ENCODE data around the gene PCYT1A.

The PCYT1A gene

DNA sequence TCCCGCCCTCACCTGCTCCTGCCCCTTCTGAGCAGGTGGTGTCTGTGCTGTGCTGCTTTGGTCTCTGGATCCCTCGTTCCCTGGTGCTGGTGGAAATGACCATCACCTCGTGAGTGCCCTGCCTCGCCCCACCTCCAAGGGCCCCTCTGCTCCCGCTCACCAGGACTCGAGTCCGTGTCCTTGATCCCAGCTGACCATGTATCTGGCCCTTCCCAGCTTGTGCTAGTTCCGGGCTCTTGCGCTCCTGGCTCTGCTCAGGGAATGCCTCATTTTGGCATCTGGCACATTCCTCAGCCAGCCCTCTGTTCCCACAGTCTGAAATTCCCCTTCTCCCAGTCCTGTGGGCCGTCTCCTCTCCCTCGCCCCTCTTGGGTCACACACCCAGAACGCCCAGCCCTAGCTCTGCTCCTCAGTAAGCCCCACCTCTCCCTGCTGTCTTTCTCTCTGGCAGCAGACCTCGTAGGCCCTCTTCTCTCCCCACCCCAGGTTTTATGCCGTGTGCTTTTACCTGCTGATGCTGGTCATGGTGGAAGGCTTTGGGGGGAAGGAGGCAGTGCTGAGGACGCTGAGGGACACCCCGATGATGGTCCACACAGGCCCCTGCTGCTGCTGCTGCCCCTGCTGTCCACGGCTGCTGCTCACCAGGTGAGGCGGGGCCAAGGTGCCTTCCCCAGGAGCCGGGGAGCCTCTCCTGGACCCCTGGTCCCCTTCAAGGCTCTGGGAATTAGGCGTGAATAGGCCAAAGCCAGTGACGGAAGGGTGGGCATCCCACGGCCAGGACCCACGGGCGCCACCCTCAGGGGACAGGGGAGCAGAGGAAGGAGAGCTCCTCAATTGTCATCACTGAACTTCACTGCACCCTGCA, 59.7 kb downstream of the PCYT1A start:
- DNase-seq, result no peak
- H3K27me3 Mint-ChIP-seq (ENCODE audit: low read depth, poor library complexity), result peaks cover 8% of the 10 kb centered on the region
- H3K27ac Mint-ChIP-seq, result peak overlapping the region; percentile 65
- no peaks in the 10 kb centered on the region for H3K36me3 Mint-ChIP-seq (ENCODE audit: low read depth)
- no peak overlapping the region for H3K4me3 Mint-ChIP-seq
- TF ChIP-seq, protein P1, sequence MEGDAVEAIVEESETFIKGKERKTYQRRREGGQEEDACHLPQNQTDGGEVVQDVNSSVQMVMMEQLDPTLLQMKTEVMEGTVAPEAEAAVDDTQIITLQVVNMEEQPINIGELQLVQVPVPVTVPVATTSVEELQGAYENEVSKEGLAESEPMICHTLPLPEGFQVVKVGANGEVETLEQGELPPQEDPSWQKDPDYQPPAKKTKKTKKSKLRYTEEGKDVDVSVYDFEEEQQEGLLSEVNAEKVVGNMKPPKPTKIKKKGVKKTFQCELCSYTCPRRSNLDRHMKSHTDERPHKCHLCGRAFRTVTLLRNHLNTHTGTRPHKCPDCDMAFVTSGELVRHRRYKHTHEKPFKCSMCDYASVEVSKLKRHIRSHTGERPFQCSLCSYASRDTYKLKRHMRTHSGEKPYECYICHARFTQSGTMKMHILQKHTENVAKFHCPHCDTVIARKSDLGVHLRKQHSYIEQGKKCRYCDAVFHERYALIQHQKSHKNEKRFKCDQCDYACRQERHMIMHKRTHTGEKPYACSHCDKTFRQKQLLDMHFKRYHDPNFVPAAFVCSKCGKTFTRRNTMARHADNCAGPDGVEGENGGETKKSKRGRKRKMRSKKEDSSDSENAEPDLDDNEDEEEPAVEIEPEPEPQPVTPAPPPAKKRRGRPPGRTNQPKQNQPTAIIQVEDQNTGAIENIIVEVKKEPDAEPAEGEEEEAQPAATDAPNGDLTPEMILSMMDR (IDR thresholded peaks at IDR 0.05), result no peak
- no peaks in the 10 kb centered on the region for H3K9me3 Mint-ChIP-seq
- peaks cover 19% of the 10 kb centered on the region for H3K4me1 Mint-ChIP-seq

DNA sequence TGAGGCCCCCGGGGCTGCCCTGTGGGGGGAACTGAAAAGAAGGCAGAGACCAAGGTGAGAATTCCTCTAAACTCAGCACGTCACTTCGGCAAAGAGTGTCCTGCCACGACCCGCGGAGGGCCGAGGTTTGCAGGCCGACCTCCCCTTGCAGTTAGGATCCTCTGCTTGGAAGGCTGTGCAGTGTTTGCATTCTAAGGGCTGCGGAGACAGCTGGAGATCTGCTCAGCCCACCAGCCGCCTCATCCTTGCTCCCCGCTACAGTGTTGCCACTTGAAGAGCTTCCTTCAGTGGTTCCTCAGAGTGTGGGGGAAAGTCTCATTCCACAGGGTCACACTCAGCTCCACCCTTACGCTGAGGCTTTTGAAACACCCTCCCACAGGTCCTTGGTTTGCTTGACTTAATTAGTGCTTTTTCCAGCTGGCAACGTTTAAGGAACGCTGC, 60.4 kb downstream of the PCYT1A start:
- DNase-seq, result no peak
- H3K27ac Mint-ChIP-seq, result no peak overlapping the region
- H3K9me3 Mint-ChIP-seq, result no peaks in the 10 kb centered on the region

DNA sequence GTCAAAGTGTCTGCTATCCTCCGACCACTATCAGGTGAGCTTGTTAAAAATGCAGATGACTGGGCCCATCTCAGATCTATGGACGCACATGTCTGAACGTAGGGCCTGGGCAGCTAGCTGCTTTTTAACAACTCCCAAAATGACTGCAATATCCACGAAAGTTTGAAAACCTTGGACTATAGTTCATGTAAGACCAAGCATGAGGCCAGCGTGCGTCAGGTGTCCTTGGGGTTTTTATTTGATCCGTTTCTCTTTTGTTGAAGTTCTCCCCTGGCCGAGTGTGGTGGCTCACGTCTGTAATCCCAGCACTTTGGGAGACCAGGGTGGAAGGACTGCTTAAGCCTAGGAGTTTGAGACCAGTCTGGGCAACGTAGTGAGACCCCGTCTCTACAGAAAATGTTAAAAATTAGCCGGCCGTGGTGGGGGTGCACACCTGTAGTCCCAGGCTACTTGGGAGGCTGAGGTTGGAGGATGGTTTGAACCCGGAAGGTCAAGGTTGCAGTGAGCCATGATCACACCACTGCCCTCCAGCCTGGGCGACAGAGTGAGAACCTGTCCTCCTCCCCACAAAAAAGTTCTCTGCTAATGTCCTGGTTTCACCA, 61.7 kb downstream of the PCYT1A start:
- TF ChIP-seq, protein P1 (IDR thresholded peaks at IDR 0.05), result no peak
- Mint-ChIP-seq H3K4me1 (peaks cover 19% of the 10 kb centered on the region), H3K9me3 (no peaks in the 10 kb centered on the region), H3K27me3 (ENCODE audit: low read depth, poor library complexity) (peaks cover 8% of the 10 kb centered on the region), H3K27ac (no peak overlapping the region), H3K4me3 (no peak overlapping the region), H3K36me3 (ENCODE audit: low read depth) (no peaks in the 10 kb centered on the region)
- no peak for DNase-seq

More for the DNA sequence above, 60.4 kb downstream of the PCYT1A start:
- H3K4me1 Mint-ChIP-seq, result peaks cover 19% of the 10 kb centered on the region
- TF ChIP-seq, protein P1 (IDR thresholded peaks at IDR 0.05), result no peak
- H3K4me3 Mint-ChIP-seq, result no peak overlapping the region
- peaks cover 8% of the 10 kb centered on the region for H3K27me3 Mint-ChIP-seq (ENCODE audit: low read depth, poor library complexity)
- no peaks in the 10 kb centered on the region for H3K36me3 Mint-ChIP-seq (ENCODE audit: low read depth)

DNA sequence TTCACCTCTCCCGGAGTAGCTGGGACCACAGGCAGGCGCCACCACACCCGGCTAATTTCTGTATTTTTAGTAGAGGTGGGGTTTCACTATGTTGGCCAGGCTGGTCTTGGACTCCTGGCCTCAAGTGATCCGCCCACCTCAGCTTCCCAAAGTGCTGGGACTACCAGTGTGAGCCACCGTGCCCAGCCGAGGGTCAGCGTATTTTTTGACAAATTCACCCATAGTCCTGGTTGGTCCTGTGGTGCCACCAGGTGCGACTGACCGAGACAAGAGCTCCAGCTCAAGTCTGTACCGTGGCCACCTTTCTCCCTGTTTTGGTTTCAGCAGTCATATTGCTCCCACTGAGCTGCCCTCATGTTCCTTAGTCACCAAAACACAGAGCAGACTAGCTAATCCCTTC, 62.4 kb downstream of the PCYT1A start:
- H3K4me1 Mint-ChIP-seq, result peaks cover 25% of the 10 kb centered on the region
- H3K9me3 Mint-ChIP-seq, result no peaks in the 10 kb centered on the region
- DNase-seq, result no peak
- no peak overlapping the region for H3K4me3 Mint-ChIP-seq
- TF ChIP-seq, protein P1 (IDR thresholded peaks at IDR 0.05), result no peak
- H3K27me3 Mint-ChIP-seq (ENCODE audit: low read depth, poor library complexity), result peaks cover 8% of the 10 kb centered on the region
- H3K36me3 Mint-ChIP-seq (ENCODE audit: low read depth), result no peaks in the 10 kb centered on the region
- peak overlapping the region; percentile 32 for H3K27ac Mint-ChIP-seq

DNA sequence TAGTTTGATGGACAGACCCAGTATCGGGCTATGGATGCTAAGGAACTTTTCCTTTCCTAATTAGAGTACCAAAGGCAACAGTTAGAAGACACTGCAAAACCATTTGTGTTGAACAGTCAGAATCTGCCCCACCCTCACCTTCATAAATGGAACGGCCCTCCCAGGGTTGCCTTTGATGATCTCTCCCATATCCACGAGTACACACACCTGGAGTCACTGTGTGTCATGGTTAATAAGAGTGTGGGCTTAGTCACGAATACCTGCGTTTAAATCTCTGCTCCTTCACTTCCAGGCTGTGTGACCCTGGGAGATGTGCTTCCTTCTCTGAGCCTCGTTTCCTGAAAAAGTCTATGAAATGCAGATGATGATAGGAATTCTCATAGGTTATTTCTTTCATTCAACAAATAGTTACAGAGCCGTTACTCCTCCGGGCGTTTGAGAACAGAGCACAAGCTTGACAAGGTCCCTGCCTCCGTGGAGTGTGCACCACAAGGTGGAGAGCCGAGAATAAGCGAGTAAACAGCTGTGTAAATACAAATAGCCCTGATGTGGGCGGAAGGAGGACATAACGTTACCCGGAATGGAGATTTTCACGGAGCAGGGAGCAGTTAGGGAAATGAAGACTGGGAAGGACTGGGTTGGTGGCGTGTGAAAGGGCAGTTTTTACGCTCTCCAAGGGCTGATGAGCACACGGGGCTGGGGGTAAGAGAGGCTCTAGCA, 64.5 kb downstream of the PCYT1A start:
- Mint-ChIP-seq H3K4me3 (no peak overlapping the region), H3K36me3 (ENCODE audit: low read depth) (no peaks in the 10 kb centered on the region), H3K27ac (no peak overlapping the region), H3K4me1 (peaks cover 36% of the 10 kb centered on the region), H3K27me3 (ENCODE audit: low read depth, poor library complexity) (peaks cover 15% of the 10 kb centered on the region), H3K9me3 (no peaks in the 10 kb centered on the region)
- no peak for DNase-seq
- TF ChIP-seq, protein P1 (IDR thresholded peaks at IDR 0.05), result no peak

Measured in nephron progenitor cell (in vitro differentiated cells).